ENCODE results near the gene ANO6.

DNA sequence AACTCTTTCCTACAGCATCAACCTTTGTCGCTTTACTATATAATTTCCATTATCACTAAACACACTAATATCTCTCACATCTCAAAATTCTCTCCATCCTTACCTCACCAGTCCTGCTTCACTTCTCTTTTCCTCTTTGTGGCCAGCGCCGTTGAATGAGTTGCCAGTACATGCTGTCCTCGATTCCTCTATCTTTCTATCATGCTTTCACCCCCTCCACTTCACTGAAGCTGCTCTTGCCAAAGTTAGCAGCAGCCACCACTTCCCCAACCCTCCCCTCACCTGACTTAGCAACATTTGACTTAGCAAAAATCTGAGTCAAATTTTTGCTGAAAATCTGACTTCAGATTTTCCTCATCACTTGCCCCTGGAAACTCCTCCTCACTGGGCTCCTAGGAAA is 210.4 kb downstream of the ANO6 start:
- TF ChIP-seq, protein P1, sequence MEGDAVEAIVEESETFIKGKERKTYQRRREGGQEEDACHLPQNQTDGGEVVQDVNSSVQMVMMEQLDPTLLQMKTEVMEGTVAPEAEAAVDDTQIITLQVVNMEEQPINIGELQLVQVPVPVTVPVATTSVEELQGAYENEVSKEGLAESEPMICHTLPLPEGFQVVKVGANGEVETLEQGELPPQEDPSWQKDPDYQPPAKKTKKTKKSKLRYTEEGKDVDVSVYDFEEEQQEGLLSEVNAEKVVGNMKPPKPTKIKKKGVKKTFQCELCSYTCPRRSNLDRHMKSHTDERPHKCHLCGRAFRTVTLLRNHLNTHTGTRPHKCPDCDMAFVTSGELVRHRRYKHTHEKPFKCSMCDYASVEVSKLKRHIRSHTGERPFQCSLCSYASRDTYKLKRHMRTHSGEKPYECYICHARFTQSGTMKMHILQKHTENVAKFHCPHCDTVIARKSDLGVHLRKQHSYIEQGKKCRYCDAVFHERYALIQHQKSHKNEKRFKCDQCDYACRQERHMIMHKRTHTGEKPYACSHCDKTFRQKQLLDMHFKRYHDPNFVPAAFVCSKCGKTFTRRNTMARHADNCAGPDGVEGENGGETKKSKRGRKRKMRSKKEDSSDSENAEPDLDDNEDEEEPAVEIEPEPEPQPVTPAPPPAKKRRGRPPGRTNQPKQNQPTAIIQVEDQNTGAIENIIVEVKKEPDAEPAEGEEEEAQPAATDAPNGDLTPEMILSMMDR (conservative IDR thresholded peaks at IDR 0.05; ENCODE audit: low read depth, low read length) = no peak
- TF ChIP-seq EZH2 (IDR thresholded peaks at IDR 0.05; ENCODE audit: low read length, unreplicated experiment) = no peak

All from PC-3 (cell line).